Right cardiac atrium (tissue), 5 donors: ENCODE data around the gene TMEM179B. TPM values are rescaled to one million over a fixed set of nuclear protein-coding genes. Genes with fewer than 3 reads are reported as not detected.
"Not testable (repeated sequence)": the region's sequence is repeated elsewhere in the genome, so short reads cannot be mapped to it uniquely, and the experiment has no call there.

Experiments used
- ATAC-seq, 2 donors: fragments of 200-7000 bp; cut with Tn5 transposase; one replicate each; pipeline versions ENCODE4 v1.8.0 to v1.9.1; 2020; ENCODE audit warnings: moderate library complexity in 2 of 2, mild to moderate bottlenecking in 1 of 2
- DNase-seq, 3 donors: peaks; one replicate each; pipeline ENCODE4 v3.0.0-alpha.2; 2020
- H3K27ac ChIP-seq: one replicate; pipeline ENCODE4 v1.5.1; 2013; ENCODE audit warnings: mild to moderate bottlenecking, low read length, control low read depth, moderate library complexity
- H3K27me3 ChIP-seq: one replicate; pipeline ENCODE4 v1.6.1; 2013; ENCODE audit not compliant: control insufficient read depth, insufficient read depth
- H3K4me1 ChIP-seq: one replicate; pipeline ENCODE4 v1.6.1; 2013; ENCODE audit warnings: low read length; ENCODE audit not compliant: control insufficient read depth, insufficient read depth
- H3K4me3 ChIP-seq: one replicate; pipeline ENCODE4 v1.5.1; 2013; ENCODE audit warnings: low read length, control low read depth
- H3K9me3 ChIP-seq: one replicate; pipeline ENCODE4 v1.6.1; 2013; ENCODE audit warnings: low read length; ENCODE audit not compliant: control insufficient read depth
- WGBS: extraction: QIAGEN DNeasy Blood & Tissue Kit; methylation state at CpG from one replicate; pipeline ENCODE4 v1.1.7; 2013; 5-methylcytosine and 5-hydroxymethylcytosine counted together
- intact Hi-C, 4 donors: fragments of 100-400 bp; cut with DNase I; formaldehyde crosslinking; loops; one replicate each; pipeline versions ENCODE4 v1.11.0 to v1.14.0; 2022 to 2023
- polyA plus RNA-seq: library from polyadenylated mRNA; stranded (reverse); fragments of 200-250 nt; gene quantifications from one replicate; pipeline ENCODE4 v1.2.3, GENCODE V29; 2013
- total RNA-seq, 4 donors: library from RNA; stranded (reverse); fragmentation: NEBNext Ultra II Directional; extraction: Animal tissue kit (Norgen Biotek cat#: 25700); gene quantifications; one replicate each; pipeline ENCODE4 v1.2.1, GENCODE V29; 2021
- donor health status: healthy with polysubstance abuse.
- donor health status: DM: no; HTN: yes; CAD: no.
- donor health status: DM: no; HTN: no; CAD: no.
- donor health status: DM: no; HTN: yes; CAD: no; lungs with severe emphysema.
- donor health status: DM: yes; HTN: yes; CAD: no.

TMEM179B gene
- total and polyA plus RNA-seq, 5 donors = 19.2 to 29.7 (median 20.1) TPM

- H3K4me3 ChIP-seq, H3K4me1 ChIP-seq, DNase-seq, H3K27ac ChIP-seq, H3K9me3 ChIP-seq, H3K27me3 ChIP-seq, intact Hi-C loops, ATAC-seq: not testable (repeated sequence)
- 44% methylated on average over 9 of the region's 9 CpGs for WGBS
These were observed 26.4 kb upstream of the TMEM179B start for GRCh38 chr11:62760867-62761227.

GRCh38 chr11:62770778-62771143, 16.4 kb upstream of the TMEM179B start:
- WGBS = under 1% methylated on average over 18 of the region's 18 CpGs
- intact Hi-C loops = no loop called here

GRCh38 chr11:62771144-62772021, 15.8 kb upstream of the TMEM179B start, which contains the start of gene TAF6L:
TSS of gene TAF6L (plus strand) at chr11:62771396. CDS start at chr11:62775784, 4,388 bp downstream.
- intact Hi-C loops = no loop called here
- whole genome bisulfite sequencing = 2% methylated on average over 60 of the region's 60 CpGs
- Histone ChIP-seq H3K4me3 (peak within 1 kb of the TSS; percentile 64), H3K4me1 (no peaks in the 10 kb centered on the region), H3K27me3 (no peaks in the 10 kb centered on the region), H3K9me3 (no peaks in the 10 kb centered on the region), H3K27ac (peak within 1 kb of the TSS; percentile 96)
- ATAC-seq (peak; percentile 98 to 99), DNase-seq (peak; percentile 99 to 100 (median 99))

More at GRCh38 chr11:62770778-62771143, 16.4 kb upstream of the TMEM179B start:
- peak overlapping the region; percentile 82 for H3K27ac ChIP-seq
- peak in 1 of 3 donors; percentile 64 for DNase-seq
- H3K4me1 ChIP-seq = no peaks in the 10 kb centered on the region
- peak overlapping the region; percentile 64 for H3K4me3 ChIP-seq
- peak; percentile 12 to 26 for ATAC-seq
- H3K9me3 ChIP-seq = no peaks in the 10 kb centered on the region
- H3K27me3 ChIP-seq = no peaks in the 10 kb centered on the region

- intact Hi-C loops = no loop called here
- ATAC-seq = no peak
- DNase-seq = peak in 1 of 3 donors; percentile 44
- Histone ChIP-seq H3K4me1 (no peaks in the 10 kb centered on the region), H3K27ac (no peak overlapping the region), H3K9me3 (no peaks in the 10 kb centered on the region), H3K4me3 (no peak overlapping the region), H3K27me3 (no peaks in the 10 kb centered on the region)
- WGBS = 87% methylated on average over 6 of the region's 6 CpGs
These were observed 12.8 kb upstream of the TMEM179B start for GRCh38 chr11:62774407-62774806.

- DNase-seq (peak in 1 of 3 donors; percentile 33), ATAC-seq (no peak)
- WGBS = 88% methylated on average over 17 of the region's 17 CpGs
- Histone ChIP-seq H3K27me3 (no peaks in the 10 kb centered on the region), H3K4me1 (no peaks in the 10 kb centered on the region), H3K9me3 (no peaks in the 10 kb centered on the region), H3K27ac (no peak overlapping the region), H3K4me3 (no peak overlapping the region)
- intact Hi-C loops = no loop called here
These were observed 11.6 kb upstream of the TMEM179B start for GRCh38 chr11:62775646-62776045.

GRCh38 chr11:62777389-62777788, 9.8 kb upstream of the TMEM179B start:
- no peak for DNase-seq

GRCh38 chr11:62778441-62778840, 8.8 kb upstream of the TMEM179B start:
- Histone ChIP-seq H3K9me3 (no peaks in the 10 kb centered on the region), H3K4me3 (no peak overlapping the region), H3K4me1 (no peaks in the 10 kb centered on the region), H3K27ac (no peak overlapping the region), H3K27me3 (no peaks in the 10 kb centered on the region)
- ATAC-seq (peak in 1 of 2 donors; percentile 7), DNase-seq (peak in 1 of 3 donors; percentile 9)
- intact Hi-C loops = no loop called here
- WGBS = 96% methylated on average over 3 of the region's 3 CpGs

More at GRCh38 chr11:62777389-62777788, 9.8 kb upstream of the TMEM179B start:
- H3K9me3 ChIP-seq = no peaks in the 10 kb centered on the region
- no peaks in the 10 kb centered on the region for H3K27me3 ChIP-seq
- no peak overlapping the region for H3K4me3 ChIP-seq
- intact Hi-C loops = no loop called here
- no peak for ATAC-seq
- WGBS = 83% methylated on average over 2 of the region's 2 CpGs
- no peak overlapping the region for H3K27ac ChIP-seq
- no peaks in the 10 kb centered on the region for H3K4me1 ChIP-seq

- WGBS = 91% methylated on average over 7 of the region's 7 CpGs
These were observed 4.4 kb upstream of the TMEM179B start for GRCh38 chr11:62782753-62783152.

GRCh38 chr11:62786318-62787004, 741 bp upstream of the TMEM179B start:
- H3K4me1 ChIP-seq = peaks cover 3% of the 10 kb centered on the region
- peak overlapping the region; percentile 82 for H3K4me3 ChIP-seq
- no peaks in the 10 kb centered on the region for H3K9me3 ChIP-seq
- intact Hi-C loops = loop anchor here in 3 of 4 donors (5.0 to 10.0 kb wide), 2 partner anchors 76 to 78 kb away; no protein-coding TSS in a partner anchor
- peak overlapping the region; percentile 93 for H3K27ac ChIP-seq
- no peaks in the 10 kb centered on the region for H3K27me3 ChIP-seq
- ATAC-seq (peak; percentile 80 to 87), DNase-seq (peak; percentile 88 to 96 (median 95))
- 1% methylated on average over 51 of the region's 51 CpGs for WGBS

More at GRCh38 chr11:62782753-62783152, 4.4 kb upstream of the TMEM179B start:
- DNase-seq (no peak), ATAC-seq (no peak)
- Histone ChIP-seq H3K4me1 (no peaks in the 10 kb centered on the region), H3K9me3 (no peaks in the 10 kb centered on the region), H3K27me3 (no peaks in the 10 kb centered on the region), H3K27ac (no peak overlapping the region), H3K4me3 (no peak overlapping the region)
- intact Hi-C loops = loop anchor here in 2 of 4 donors (10.0 kb wide), 1 partner anchor 82 kb away; no protein-coding TSS in a partner anchor

- H3K4me3 ChIP-seq = no peak overlapping the region
- no peak overlapping the region for H3K27ac ChIP-seq
- H3K9me3 ChIP-seq = no peaks in the 10 kb centered on the region
- peaks cover 6% of the 10 kb centered on the region for H3K4me1 ChIP-seq
- no peak for ATAC-seq
- intact Hi-C loops = loop anchor here in 3 of 4 donors (5.0 to 10.0 kb wide), 2 partner anchors 73 to 76 kb away; no protein-coding TSS in a partner anchor
- 71% methylated on average over 5 of the region's 5 CpGs for WGBS
- peak in 1 of 3 donors; percentile 28 for DNase-seq
- no peaks in the 10 kb centered on the region for H3K27me3 ChIP-seq
These were observed 1.8 kb downstream of the TMEM179B start for GRCh38 chr11:62788991-62789390.

GRCh38 chr11:62789576-62789975, 2.4 kb downstream of the TMEM179B start:
- WGBS = 50% methylated on average over 3 of the region's 3 CpGs
- ATAC-seq = no peak
- peaks cover 6% of the 10 kb centered on the region for H3K4me1 ChIP-seq
- no peak overlapping the region for H3K4me3 ChIP-seq
- DNase-seq = no peak
- intact Hi-C loops = loop anchor here in 3 of 4 donors (5.0 to 10.0 kb wide), 2 partner anchors 73 to 75 kb away; no protein-coding TSS in a partner anchor
- H3K27ac ChIP-seq = no peak overlapping the region
- no peaks in the 10 kb centered on the region for H3K27me3 ChIP-seq
- no peaks in the 10 kb centered on the region for H3K9me3 ChIP-seq
